ENCODE data around the gene RPL13A.

- TF ChIP-seq CTCF (IDR thresholded peaks at IDR 0.05): no peak
- TF ChIP-seq POLR2A (IDR thresholded peaks at IDR 0.05): no peak
These were observed 44.5 kb upstream of the RPL13A start for GRCh38 chr19:49442771-49443365.

Measured in uterus (tissue), 2 donors.